B cell (primary cell): ENCODE results near the gene SMIM41. TPM values are rescaled to one million over a fixed set of nuclear protein-coding genes. Genes with fewer than 3 reads are reported as not detected.
A peak's percentile ranks its signal among the peaks of the same experiment; 100 is the strongest.

ENCODE experiments used
- ATAC-seq: fragments of 200-7000 bp; cut with Tn5 transposase; one replicate; pipeline ENCODE4 v1.10.0; 2021; ENCODE audit warnings: low read depth, mild to moderate bottlenecking, moderate number of reproducible peaks, moderate library complexity
- CTCF ChIA-PET: fragments of 350-600 bp; sonication (Branson Sonifier 250); formaldehyde crosslinking; loops from one replicate; lab custom pipeline; 2021; ENCODE audit warnings: antibody characterized with exemption, inconsistent platforms; lab: Charles Lee
- POLR2A ChIA-PET: fragments of 350-600 bp; sonication (Branson Sonifier 250); formaldehyde crosslinking; loops from one replicate; lab custom pipeline; 2021; ENCODE audit warnings: antibody characterized with exemption; lab: Charles Lee
- DNase-seq: peaks from one replicate; pipeline ENCODE4 v3.0.0; 2013
- H2AFZ ChIP-seq: 2 replicates; pipeline ENCODE4 v1.6.1; 2012; ENCODE audit warnings: mild to moderate bottlenecking, low read depth, low read length; ENCODE audit not compliant: insufficient read depth, poor library complexity, severe bottlenecking
- H3K27ac ChIP-seq, 2 donors: 1 replicate in 1 of 2; 2 replicates in 1 of 2; pipeline ENCODE4 v1.5.1; 2012 to 2013; ENCODE audit warnings: low read length in 2 of 2, mild to moderate bottlenecking in 2 of 2, moderate library complexity in 1 of 2
- H3K27me3 ChIP-seq, 4 experiments: fragments of 200-600 bp in 1 of 4; sonication (generic) in 1 of 4; replicated peaks in 1 of 4; 1 replicate in 2 of 4; 2 replicates in 2 of 4; pipeline versions ENCODE4 v1.6.1 to v1.7.0; 2013 to 2016; ENCODE audit warnings: low read length in 3 of 4, mild to moderate bottlenecking in 2 of 4, mixed read lengths in 1 of 4, moderate library complexity in 1 of 4; ENCODE audit not compliant: insufficient read depth in 4 of 4, control insufficient read depth in 3 of 4; ENCODE audit errors: control extremely low read depth in 1 of 4
- H3K36me3 ChIP-seq, 2 experiments: replicated peaks in 1 of 2; 1 replicate in 1 of 2; 2 replicates in 1 of 2; pipeline versions ENCODE4 v1.6.1 to v1.7.1; 2013; ENCODE audit warnings: low read length in 1 of 2; ENCODE audit not compliant: insufficient read depth in 2 of 2, control insufficient read depth in 1 of 2; ENCODE audit errors: control extremely low read depth in 1 of 2, extremely low read depth in 1 of 2
- H3K4me1 ChIP-seq, 2 donors: fragments of 200-600 bp in 1 of 2; sonication (generic) in 1 of 2; 1 replicate in 1 of 2; 2 replicates in 1 of 2; pipeline versions ENCODE4 v1.5.1 to v1.6.1; 2013 to 2017; ENCODE audit warnings: low read length in 2 of 2; ENCODE audit not compliant: control insufficient read depth in 2 of 2, insufficient read depth in 2 of 2
- H3K4me2 ChIP-seq: replicated peaks from 2 replicates; pipeline ENCODE3; 2012; ENCODE audit warnings: mild to moderate bottlenecking, low read depth, low read length; ENCODE audit not compliant: poor library complexity, severe bottlenecking
- H3K4me3 ChIP-seq, 5 experiments: fragments of 200-600 bp in 1 of 5; sonication (generic) in 1 of 5; 1 replicate in 3 of 5; 2 replicates in 2 of 5; pipeline versions ENCODE4 v1.5.1 to v1.7.0; 2011 to 2016; ENCODE audit warnings: low read length in 4 of 5, mild to moderate bottlenecking in 4 of 5, low read depth in 2 of 5, control low read depth in 1 of 5, moderate library complexity in 1 of 5; ENCODE audit not compliant: insufficient read depth in 1 of 5; ENCODE audit errors: control extremely low read depth in 1 of 5, extremely low read depth in 1 of 5
- H3K79me2 ChIP-seq: fragments of 200-600 bp; sonication (generic); one replicate; pipeline ENCODE4 v1.6.0; 2016; ENCODE audit warnings: low read length; ENCODE audit not compliant: control insufficient read depth, insufficient read depth
- H3K9ac ChIP-seq: fragments of 200-600 bp; sonication (generic); 2 replicates; pipeline ENCODE4 v1.6.1; 2017; ENCODE audit warnings: mild to moderate bottlenecking, low read length, moderate library complexity
- H3K9me3 ChIP-seq, 3 donors: one replicate each; pipeline versions ENCODE4 v1.6.1 to v1.7.1; 2013; ENCODE audit warnings: low read length in 2 of 3; ENCODE audit not compliant: control insufficient read depth in 2 of 3, insufficient read depth in 1 of 3; ENCODE audit errors: control extremely low read depth in 1 of 3
- H4K20me1 ChIP-seq: 2 replicates; pipeline ENCODE4 v1.6.0; 2012; ENCODE audit warnings: mild to moderate bottlenecking, low read length; ENCODE audit not compliant: insufficient read depth, control insufficient read depth, poor library complexity, severe bottlenecking
- H3K27ac Mint-ChIP-seq: one replicate; pipeline ENCODE4 v1.8.0; 2021; ENCODE audit warnings: mixed read lengths
- H3K27me3 Mint-ChIP-seq: one replicate; pipeline ENCODE4 v1.8.0; 2021; ENCODE audit warnings: mixed read lengths
- H3K4me1 Mint-ChIP-seq: one replicate; pipeline ENCODE4 v1.8.0; 2021; ENCODE audit warnings: mixed read lengths
- H3K4me3 Mint-ChIP-seq: one replicate; pipeline ENCODE4 v1.8.0; 2021; ENCODE audit warnings: mixed read lengths
- H3K9me3 Mint-ChIP-seq: one replicate; pipeline ENCODE4 v1.8.0; 2022; ENCODE audit warnings: mixed read lengths; ENCODE audit not compliant: insufficient read depth
- EZH2 ChIP-seq: IDR thresholded peaks from 2 replicates; pipeline ENCODE4 v1.6.1; 2012; ENCODE audit warnings: borderline replicate concordance, low read depth, mild to moderate bottlenecking, moderate library complexity, low read length; ENCODE audit not compliant: insufficient read depth, poor library complexity, severe bottlenecking
- WGBS: methylation state at CpG from one replicate; pipeline ENCODE4 v1.1.5; 2013; ENCODE audit warnings: missing lambda C conversion rate; ENCODE audit not compliant: insufficient coverage; 5-methylcytosine and 5-hydroxymethylcytosine counted together
- intact Hi-C: fragments of 100-400 bp; cut with micrococcal nuclease; formaldehyde crosslinking; loops from one replicate; pipeline ENCODE4 v1.10.0; 2022
- polyA plus RNA-seq: library from polyadenylated mRNA; depleted of rRNA; stranded (reverse); fragments of >200 nt; gene quantifications from 2 replicates; pipeline ENCODE4 v1.2.3, GENCODE V29; 2012
- total RNA-seq, 2 donors: library from RNA; stranded (reverse); fragments of 120-200 nt in 1 of 2; gene quantifications; 1 replicate in 1 of 2; 2 replicates in 1 of 2; pipeline versions ENCODE4 v1.2.3 to v1.2.4, GENCODE V29; 2013 to 2022
- TF ChIP-seq, protein P1 (sequence below): fragments of 200-600 bp; IDR thresholded peaks from one replicate; pipeline ENCODE4 v1.8.0; 2022; ENCODE audit warnings: antibody characterized with exemption, mild to moderate bottlenecking

SMIM41 gene
- total and polyA plus RNA-seq, 2 donors (not counting 1 experiment from before 2014, with no cell fraction given) = 0.12 TPM; not detected in 1

DNA sequence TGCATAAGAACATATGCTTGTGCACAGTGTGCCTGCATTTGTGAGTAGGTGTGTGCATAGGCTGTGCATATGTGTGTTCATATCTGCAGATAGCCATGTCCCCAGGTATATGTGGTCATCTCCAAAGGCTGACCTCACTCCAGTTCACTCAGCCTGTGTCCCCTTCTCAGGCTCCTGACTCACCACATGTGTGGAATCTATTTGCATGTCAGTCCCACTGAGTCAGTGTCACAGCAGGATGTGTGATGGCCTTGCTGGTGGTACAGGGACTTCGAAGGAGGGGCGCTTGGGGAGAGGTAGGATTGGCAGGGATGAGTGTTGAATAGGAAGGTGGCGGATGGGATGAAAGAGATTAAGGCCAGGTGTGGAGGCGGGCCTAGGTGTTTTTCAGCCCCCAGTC is 76.8 kb downstream of the SMIM41 start:
- H3K4me3 ChIP-seq = no peak overlapping the region
- ChIA-PET POLR2A (no interaction called here), CTCF (interaction anchor here (0.6 to 2.0 kb wide), 3 partner anchors 171 to 992 kb away, joined by 3 to 7 read pairs (median 6); no protein-coding TSS in a partner anchor)
- H3K9ac ChIP-seq = no peak overlapping the region
- intact Hi-C loops = loop anchor here (10.0 kb wide), 1 partner anchor 718 kb away; no protein-coding TSS in a partner anchor
- no peak overlapping the region for H3K4me3 Mint-ChIP-seq
- DNase-seq (no peak), ATAC-seq (no peak)
- peaks cover 0 to 15% (median 2%) of the 10 kb centered on the region in 4 experiments for H3K27me3 ChIP-seq
- no peaks in the 10 kb centered on the region for H3K79me2 ChIP-seq
- 100% methylated on average over 3 of the region's 4 CpGs for WGBS
- H4K20me1 ChIP-seq = no peaks in the 10 kb centered on the region
- peaks cover 10% of the 10 kb centered on the region for H3K4me1 Mint-ChIP-seq
- no peak overlapping the region for H3K4me2 ChIP-seq
- peaks cover 21% of the 10 kb centered on the region for H3K27me3 Mint-ChIP-seq
- peaks cover 0 to 8% (median 0%) of the 10 kb centered on the region in 3 donors for H3K9me3 ChIP-seq
- no peaks in the 10 kb centered on the region for H3K36me3 ChIP-seq
- TF ChIP-seq EZH2 = no peak
- TF ChIP-seq, protein P1, sequence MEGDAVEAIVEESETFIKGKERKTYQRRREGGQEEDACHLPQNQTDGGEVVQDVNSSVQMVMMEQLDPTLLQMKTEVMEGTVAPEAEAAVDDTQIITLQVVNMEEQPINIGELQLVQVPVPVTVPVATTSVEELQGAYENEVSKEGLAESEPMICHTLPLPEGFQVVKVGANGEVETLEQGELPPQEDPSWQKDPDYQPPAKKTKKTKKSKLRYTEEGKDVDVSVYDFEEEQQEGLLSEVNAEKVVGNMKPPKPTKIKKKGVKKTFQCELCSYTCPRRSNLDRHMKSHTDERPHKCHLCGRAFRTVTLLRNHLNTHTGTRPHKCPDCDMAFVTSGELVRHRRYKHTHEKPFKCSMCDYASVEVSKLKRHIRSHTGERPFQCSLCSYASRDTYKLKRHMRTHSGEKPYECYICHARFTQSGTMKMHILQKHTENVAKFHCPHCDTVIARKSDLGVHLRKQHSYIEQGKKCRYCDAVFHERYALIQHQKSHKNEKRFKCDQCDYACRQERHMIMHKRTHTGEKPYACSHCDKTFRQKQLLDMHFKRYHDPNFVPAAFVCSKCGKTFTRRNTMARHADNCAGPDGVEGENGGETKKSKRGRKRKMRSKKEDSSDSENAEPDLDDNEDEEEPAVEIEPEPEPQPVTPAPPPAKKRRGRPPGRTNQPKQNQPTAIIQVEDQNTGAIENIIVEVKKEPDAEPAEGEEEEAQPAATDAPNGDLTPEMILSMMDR = no peak
- H3K27ac ChIP-seq = no peak overlapping the region
- H3K9me3 Mint-ChIP-seq = no peaks in the 10 kb centered on the region
- no peak overlapping the region for H2AFZ ChIP-seq
- H3K27ac Mint-ChIP-seq = no peak overlapping the region
- peaks cover 4 to 21% of the 10 kb centered on the region in 2 donors for H3K4me1 ChIP-seq

DNA sequence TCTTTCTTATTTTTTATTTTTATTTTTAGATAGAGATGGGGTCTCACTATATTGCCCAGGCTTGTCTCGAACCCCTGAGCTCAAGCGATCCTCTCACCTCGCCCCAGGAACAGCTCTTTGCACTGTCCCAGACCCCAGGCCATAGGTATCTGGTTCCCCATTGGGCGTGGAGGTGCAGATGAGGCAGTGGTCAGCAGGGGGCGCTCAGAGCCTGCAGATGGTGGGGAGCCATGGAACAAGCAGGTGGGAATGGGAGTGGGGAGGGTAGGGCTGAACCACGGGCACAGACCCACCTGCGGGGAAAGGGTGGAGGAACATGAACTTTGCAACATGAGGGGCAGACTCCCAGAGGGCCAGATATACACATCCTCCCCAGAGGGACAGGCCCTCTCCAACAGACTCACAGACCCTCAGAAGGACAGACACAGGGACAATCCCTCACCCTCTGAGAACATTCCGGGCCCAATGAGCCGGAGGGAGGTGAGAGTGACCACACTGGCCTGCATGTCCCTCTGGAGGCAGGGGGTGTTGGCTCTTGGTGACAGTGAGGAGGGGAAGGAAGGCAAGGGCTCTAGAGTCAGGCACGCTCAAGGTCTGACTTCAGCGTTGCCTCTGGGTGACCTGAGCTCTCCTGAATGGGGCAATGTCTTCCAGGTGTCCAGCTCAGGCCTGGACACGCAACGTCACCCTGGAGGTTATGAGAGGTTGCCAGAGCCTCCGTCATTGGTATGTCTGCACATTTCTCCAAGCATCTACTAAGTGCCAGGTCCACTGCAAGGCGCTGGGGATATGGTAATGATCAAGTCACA is 77.5 kb downstream of the SMIM41 start:
- Histone ChIP-seq H3K9ac (no peak overlapping the region), H3K36me3 (no peaks in the 10 kb centered on the region), H4K20me1 (no peaks in the 10 kb centered on the region), H3K4me2 (no peak overlapping the region), H3K27me3 (peaks cover 0 to 12% (median 0%) of the 10 kb centered on the region in 4 experiments), H2AFZ (no peak overlapping the region), H3K9me3 (peaks cover 0 to 8% (median 0%) of the 10 kb centered on the region in 3 donors), H3K27ac (no peak overlapping the region), H3K4me3 (no peak overlapping the region), H3K4me1 (peaks cover 3 to 18% of the 10 kb centered on the region in 2 donors), H3K79me2 (no peaks in the 10 kb centered on the region)
- H3K27ac Mint-ChIP-seq = peak overlapping the region; percentile 41
- DNase-seq = peak; percentile 66
- no peaks in the 10 kb centered on the region for H3K9me3 Mint-ChIP-seq
- H3K4me1 Mint-ChIP-seq = peaks cover 3% of the 10 kb centered on the region
- TF ChIP-seq EZH2 = no peak
- TF ChIP-seq, protein P1 = peak; percentile 78
- no peak overlapping the region for H3K4me3 Mint-ChIP-seq
- ATAC-seq = peak; percentile 60
- peaks cover 18% of the 10 kb centered on the region for H3K27me3 Mint-ChIP-seq
- ChIA-PET CTCF (interaction anchor here (0.6 to 2.0 kb wide), 4 partner anchors 32 to 992 kb away, joined by 3 to 7 read pairs (median 4); no protein-coding TSS in a partner anchor), POLR2A (no interaction called here)
- intact Hi-C loops = loop anchor here (10.0 kb wide), 1 partner anchor 718 kb away; no protein-coding TSS in a partner anchor
- WGBS = 81% methylated on average over 4 of the region's 15 CpGs
